Endothelial cell of umbilical vein (primary cell): ENCODE measurements around the gene MOCS2. TPM values are rescaled to one million over a fixed set of nuclear protein-coding genes. Genes with fewer than 3 reads are reported as not detected.

Experiments used
- BruUV-seq: library from RNA; stranded (reverse); fragments of 400-500 nt; replicated peaks from 2 replicates; lab custom pipeline; 2021; lab: Mats Ljungman, UMichigan
- CTCF ChIA-PET: fragments of 300-600, 350-600 bp; sonication (Branson Sonifier 250); formaldehyde crosslinking; loops from one replicate; lab custom pipeline; 2021; ENCODE audit warnings: antibody characterized with exemption, inconsistent platforms; lab: Charles Lee
- POLR2A ChIA-PET: fragments of 300-600, 350-600 bp; sonication (Branson Sonifier 250); formaldehyde crosslinking; loops from one replicate; lab custom pipeline; 2021; ENCODE audit warnings: antibody characterized with exemption, inconsistent platforms; lab: Charles Lee
- DNase-seq: peaks from one replicate; pipeline ENCODE4 v3.0.0-alpha.2; 2011; ENCODE audit warnings: low read depth, low spot score
- FAIRE-seq: peaks from 2 replicates; lab custom pipeline; 2011; peaks lifted over from hg19 to GRCh38; lab: Jason Lieb, UNC
- H2AFZ ChIP-seq: 2 replicates; pipeline ENCODE4 v1.6.0; 2012; ENCODE audit warnings: low read depth, low read length, control low read depth, inconsistent platforms
- H3K27ac ChIP-seq: 2 replicates; pipeline ENCODE4 v1.5.1; 2011; ENCODE audit warnings: low read depth, mild to moderate bottlenecking, control low read depth, low read length, moderate library complexity; ENCODE audit not compliant: insufficient read depth
- H3K27me3 ChIP-seq, 2 experiments: 2 replicates each; pipeline versions ENCODE4 v1.6.0 to v1.6.1; 2011; ENCODE audit warnings: low read length in 2 of 2, mixed read lengths in 1 of 2; ENCODE audit not compliant: control insufficient read depth in 2 of 2, insufficient read depth in 2 of 2
- H3K36me3 ChIP-seq, 2 experiments: 2 replicates in 1 of 2; 3 replicates in 1 of 2; pipeline ENCODE4 v1.5.1; 2011; ENCODE audit warnings: low read length in 2 of 2, mild to moderate bottlenecking in 1 of 2, moderate library complexity in 1 of 2; ENCODE audit not compliant: control insufficient read depth in 2 of 2, insufficient read depth in 2 of 2; ENCODE audit errors: extremely low read depth in 1 of 2
- H3K4me1 ChIP-seq: 3 replicates; pipeline ENCODE4 v1.5.1; 2011; ENCODE audit warnings: mild to moderate bottlenecking, low read length; ENCODE audit not compliant: control insufficient read depth, insufficient read depth; ENCODE audit errors: extremely low read depth
- H3K4me2 ChIP-seq: 2 replicates; pipeline ENCODE4 v1.6.1; 2011; ENCODE audit warnings: low read length, control low read depth, mixed read lengths; ENCODE audit not compliant: insufficient read depth
- H3K4me3 ChIP-seq, 3 experiments: fragments of 200-600 bp in 1 of 3; sonication (generic), shearing (Covaris generic) in 1 of 3; replicated peaks in 1 of 3; 2 replicates each; pipeline ENCODE4 v1.5.1; 2011 to 2016; ENCODE audit warnings: control low read depth in 3 of 3, low read length in 3 of 3, mild to moderate bottlenecking in 2 of 3, inconsistent platforms in 1 of 3, low read depth in 1 of 3, moderate library complexity in 1 of 3; ENCODE audit not compliant: insufficient read depth in 1 of 3
- H3K79me2 ChIP-seq: 2 replicates; pipeline ENCODE4 v1.6.0; 2012; ENCODE audit warnings: low read length, inconsistent platforms; ENCODE audit not compliant: control insufficient read depth, insufficient read depth
- H3K9ac ChIP-seq: replicated peaks from 2 replicates; pipeline ENCODE3; 2011; ENCODE audit warnings: low read length, control low read depth; ENCODE audit not compliant: insufficient read depth; ENCODE audit errors: extremely low read depth
- H3K9me1 ChIP-seq: replicated peaks from 3 replicates; pipeline ENCODE4 v1.6.0; 2011; ENCODE audit warnings: mild to moderate bottlenecking, low read length; ENCODE audit not compliant: control insufficient read depth, insufficient read depth; ENCODE audit errors: extremely low read depth
- H3K9me3 ChIP-seq: replicated peaks from 2 replicates; pipeline ENCODE4 v1.5.1; 2012; ENCODE audit warnings: low read length, inconsistent platforms; ENCODE audit not compliant: control insufficient read depth, insufficient read depth
- H4K20me1 ChIP-seq: replicated peaks from 2 replicates; pipeline ENCODE3; 2011; ENCODE audit warnings: mild to moderate bottlenecking, low read length; ENCODE audit not compliant: control insufficient read depth, insufficient read depth; ENCODE audit errors: extremely low read depth
- CTCF ChIP-seq, 2 donors: IDR thresholded peaks; 1 replicate in 1 of 2; 2 replicates in 1 of 2; pipeline ENCODE4 v1.5.1; 2011; ENCODE audit warnings: low read length in 2 of 2, mild to moderate bottlenecking in 2 of 2, moderate library complexity in 2 of 2, control low read depth in 1 of 2, inconsistent platforms in 1 of 2, low read depth in 1 of 2; ENCODE audit not compliant: insufficient read depth in 1 of 2; ENCODE audit errors: extremely low read depth in 1 of 2
- EZH2 ChIP-seq: IDR thresholded peaks from 2 replicates; pipeline ENCODE4 v1.6.1; 2012; ENCODE audit warnings: borderline replicate concordance, low read depth, mild to moderate bottlenecking, moderate library complexity, low read length, inconsistent platforms; ENCODE audit not compliant: severe bottlenecking
- FOS ChIP-seq: IDR thresholded peaks from 2 replicates; pipeline ENCODE4 v1.6.1; 2011; ENCODE audit warnings: mild to moderate bottlenecking, low read length, moderate library complexity, borderline replicate concordance; ENCODE audit not compliant: insufficient read depth
- GATA2 ChIP-seq: IDR thresholded peaks from 2 replicates; pipeline ENCODE4 v1.7.0; 2011; ENCODE audit warnings: low read depth, mild to moderate bottlenecking, moderate library complexity, mixed read lengths, low read length; ENCODE audit not compliant: insufficient read length, insufficient read depth
- JUN ChIP-seq: IDR thresholded peaks from 2 replicates; pipeline ENCODE4 v1.6.1; 2011; ENCODE audit warnings: borderline replicate concordance, low read depth; ENCODE audit not compliant: insufficient read length, insufficient read depth
- MAX ChIP-seq: IDR thresholded peaks from 2 replicates; pipeline ENCODE4 v1.6.1; 2011; ENCODE audit not compliant: insufficient read depth, insufficient read length
- MYC ChIP-seq: IDR thresholded peaks from one replicate; pipeline ENCODE4 v1.6.1; 2011; ENCODE audit warnings: mild to moderate bottlenecking, low read depth, low read length
- POLR2A ChIP-seq: IDR thresholded peaks from 2 replicates; pipeline ENCODE4 v1.6.1; 2012; ENCODE audit warnings: low read depth, mild to moderate bottlenecking, control low read depth, low read length
- POLR2AphosphoS5 ChIP-seq: IDR thresholded peaks from 2 replicates; pipeline ENCODE4 v1.6.1; 2012; ENCODE audit warnings: low read depth, mild to moderate bottlenecking, control low read depth, low read length, moderate library complexity; ENCODE audit not compliant: insufficient read depth
- dilution Hi-C: fragments of 300-500 bp; cut with MboI; formaldehyde crosslinking; loops from one replicate; pipeline ENCODE4 v1.15.0; 2019; ENCODE audit warnings: low sequenced_read_pairs; ENCODE audit not compliant: extremely low pct_ligation_motif_present
- intact Hi-C: fragments of 100-400 bp; cut with micrococcal nuclease; formaldehyde crosslinking; loops from one replicate; pipeline ENCODE4 v1.10.0; 2022
- polyA plus RNA-seq, 4 experiments: library from polyadenylated mRNA; depleted of rRNA in 3 of 4; stranded (reverse) in 3 of 4; unstranded in 1 of 4; fragments of >200 nt; gene quantifications; 2 replicates each; pipeline versions ENCODE4 v1.2.1 to v1.2.3, GENCODE V29; 2011 to 2012; ENCODE audit warnings: missing spikeins in 1 of 4
- total RNA-seq: library from RNA; stranded (reverse); gene quantifications from 2 replicates; pipeline ENCODE4 v1.2.3, GENCODE V29; 2021

Gene MOCS2
- total and polyA plus RNA-seq, 2 donors (not counting 3 experiments of a cell fraction or from before 2014, with no cell fraction given), result 14.3 to 31.5 TPM

GRCh38 chr5:53063791-53064190 lies 45.8 kb downstream of the MOCS2 start:
- Histone ChIP-seq H3K36me3 (peaks cover 5 to 46% of the 10 kb centered on the region in 2 experiments), H3K9me3 (no peaks in the 10 kb centered on the region), H3K9me1 (no peaks in the 10 kb centered on the region), H3K4me3 (no peak overlapping the region), H3K79me2 (no peaks in the 10 kb centered on the region), H4K20me1 (no peaks in the 10 kb centered on the region), H3K27ac (peak overlapping the region; percentile 71), H2AFZ (no peak overlapping the region), H3K27me3 (no peaks in the 10 kb centered on the region), H3K4me2 (peak overlapping the region; percentile 52), H3K9ac (peak overlapping the region; percentile 35), H3K4me1 (peaks cover 26% of the 10 kb centered on the region)
- intact Hi-C loops (loop anchor here (1.0 to 2.0 kb wide), 2 partner anchors 31 to 75 kb away; no protein-coding TSS in a partner anchor), dilution Hi-C loops (no loop called here)
- POLR2A ChIA-PET, result no interaction called here
- no peak for TF ChIP-seq POLR2A
- no peak for TF ChIP-seq MYC
- TF ChIP-seq FOS, result no peak
- no peak for TF ChIP-seq CTCF (IDR thresholded peaks at IDR 0.05; ENCODE audit: extremely low read depth in 1 of 2, insufficient read depth in 1 of 2, low read depth in 1 of 2, low read length in 2 of 2)
- TF ChIP-seq GATA2, result no peak
- no peak for TF ChIP-seq JUN
- TF ChIP-seq EZH2, result no peak
- TF ChIP-seq MAX, result no peak
- TF ChIP-seq POLR2AphosphoS5, result no peak
- no peak for FAIRE-seq
- peak; percentile 32 for DNase-seq
- CTCF ChIA-PET, result interaction anchor here (1.2 to 1.5 kb wide), 2 partner anchors 18 to 115 kb away, joined by 3 to 6 read pairs; no protein-coding TSS in a partner anchor
- BruUV-seq, result no TSS peak
